H1 (cell line): ENCODE results near the gene ADAM23. TPM values are rescaled to one million over a fixed set of nuclear protein-coding genes. Genes with fewer than 3 reads are reported as not detected.

Experiments used
- CHD7 ChIP-seq: fragments of 300-600 bp; sonication (generic); IDR thresholded peaks from 2 replicates; pipeline ENCODE4 v1.7.1; 2012; ENCODE audit warnings: low read length, moderate library complexity, mild to moderate bottlenecking, inconsistent platforms; ENCODE audit not compliant: insufficient replicate concordance
- EZH2 ChIP-seq: fragments of 200-600 bp; sonication (generic); IDR thresholded peaks from 2 replicates; pipeline ENCODE4 v1.7.1; 2012; ENCODE audit warnings: low read depth, mild to moderate bottlenecking, moderate library complexity, low read length, inconsistent platforms; ENCODE audit not compliant: severe bottlenecking
- FOSL1 ChIP-seq: IDR thresholded peaks from 2 replicates; pipeline ENCODE4 v1.6.1; 2011; ENCODE audit warnings: mild to moderate bottlenecking, low read depth, low read length, moderate library complexity; ENCODE audit not compliant: insufficient read depth
- GTF2F1 ChIP-seq: IDR thresholded peaks from 2 replicates; pipeline ENCODE4 v1.6.1; 2012; ENCODE audit warnings: low read depth, low read length, improper control_type of control experiment, borderline replicate concordance
- KDM4A ChIP-seq: IDR thresholded peaks from one replicate; pipeline ENCODE4 v1.7.1; 2012; ENCODE audit warnings: low read depth, mild to moderate bottlenecking, moderate library complexity, low read length, inconsistent platforms; ENCODE audit not compliant: severe bottlenecking
- KDM5A ChIP-seq: fragments of 200-600 bp; IDR thresholded peaks from 2 replicates; pipeline ENCODE4 v1.7.1; 2012; ENCODE audit warnings: mild to moderate bottlenecking, low read length, inconsistent platforms, mixed read lengths
- MAFK ChIP-seq: IDR thresholded peaks from 2 replicates; pipeline ENCODE4 v1.6.1; 2012; ENCODE audit warnings: low read depth, mild to moderate bottlenecking, improper control_type of control experiment, low read length
- SAP30 ChIP-seq: fragments of 300-600 bp; sonication (generic); IDR thresholded peaks from 2 replicates; pipeline ENCODE4 v1.7.1; 2012; ENCODE audit warnings: low read length, moderate library complexity, mild to moderate bottlenecking, inconsistent platforms; ENCODE audit not compliant: insufficient read depth, insufficient replicate concordance
- TAF1 ChIP-seq: IDR thresholded peaks from 2 replicates; pipeline ENCODE4 v1.6.1; 2011; ENCODE audit warnings: mild to moderate bottlenecking, low read depth, low read length
- polyA plus RNA-seq, 7 experiments: library from polyadenylated mRNA; depleted of rRNA in 3 of 7; stranded (reverse) in 5 of 7; unstranded in 2 of 7; fragments of >200 nt in 5 of 7; fragments of 200-250 nt in 2 of 7; gene quantifications; 1 replicate in 5 of 7; 2 replicates in 1 of 7; 4 replicates in 1 of 7; pipeline versions ENCODE4 v1.2.1 to v1.2.3, GENCODE V29; 2011 to 2013; ENCODE audit warnings: missing spikeins in 2 of 7, mixed read lengths in 2 of 7
- total RNA-seq: library from RNA; stranded (reverse); fragmentation: NEBNext Ultra II Directional; extraction: Animal tissue kit (Norgen Biotek cat#: 25700); gene quantifications from 2 replicates; pipeline ENCODE4 v1.2.1, GENCODE V29; 2021
- TF ChIP-seq, protein P1 (sequence below): IDR thresholded peaks from 2 replicates; pipeline ENCODE4 v1.6.1; 2011; ENCODE audit warnings: low read length, improper control_type of control experiment

The ADAM23 gene
- total and polyA plus RNA-seq, 2 of the 8 experiments (the other 6 are each of a cell fraction or from before 2014, with no cell fraction given): 9.9 to 20.8 TPM

GRCh38 chr2:206512999-206513398, 69.7 kb downstream of the ADAM23 start (continued):
- no peak for TF ChIP-seq CHD7
- no peak for TF ChIP-seq KDM5A
- no peak for TF ChIP-seq GTF2F1
- TF ChIP-seq EZH2: no peak
- TF ChIP-seq SAP30: no peak
- TF ChIP-seq MAFK: no peak
- TF ChIP-seq FOSL1: no peak
- no peak for TF ChIP-seq KDM4A
- TF ChIP-seq TAF1: no peak
- TF ChIP-seq, protein P1, sequence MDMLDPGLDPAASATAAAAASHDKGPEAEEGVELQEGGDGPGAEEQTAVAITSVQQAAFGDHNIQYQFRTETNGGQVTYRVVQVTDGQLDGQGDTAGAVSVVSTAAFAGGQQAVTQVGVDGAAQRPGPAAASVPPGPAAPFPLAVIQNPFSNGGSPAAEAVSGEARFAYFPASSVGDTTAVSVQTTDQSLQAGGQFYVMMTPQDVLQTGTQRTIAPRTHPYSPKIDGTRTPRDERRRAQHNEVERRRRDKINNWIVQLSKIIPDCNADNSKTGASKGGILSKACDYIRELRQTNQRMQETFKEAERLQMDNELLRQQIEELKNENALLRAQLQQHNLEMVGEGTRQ: no peak
